ENCODE data around the gene ILF3. TPM values are rescaled to one million over a fixed set of nuclear protein-coding genes. Genes with fewer than 3 reads are reported as not detected.

The ILF3 gene
- total and polyA plus RNA-seq, 2 of the 13 experiments (the other 11 are each of a cell fraction or from before 2014, with no cell fraction given): 120 to 173 TPM

GRCh38 chr19:10699650-10700335, 45.6 kb downstream of the ILF3 start:
- in situ Hi-C loops (cut with HindIII; ENCODE audit: extremely low pct_ligation_motif_present, low pct_unique_long_range_greater_than_20kb): no loop called here
- TF ChIP-seq ZMYM3 (CRISPR knock-in tag; IDR thresholded peaks at IDR 0.05) (peak; percentile 54), SMC3 (IDR thresholded peaks at IDR 0.05; ENCODE audit: low read length) (0 out of 2 replicates have a peak, but pooled peaks have one; percentile 4), CTCF (CRISPR knock-in tag; IDR thresholded peaks at IDR 0.05) (peak; percentile 65), MIER2 (CRISPR knock-in tag; IDR thresholded peaks at IDR 0.05) (peak; percentile 22; the same call in 1 of the 2 replicates), RAD21 (CRISPR knock-in tag; IDR thresholded peaks at IDR 0.05) (peak; percentile 50; the same call in 1 of the 2 replicates), ATF3 (CRISPR knock-in tag; IDR thresholded peaks at IDR 0.05) (no peak), STAG1 (CRISPR knock-in tag; IDR thresholded peaks at IDR 0.05) (peak; percentile 79), U2AF2 (IDR thresholded peaks at IDR 0.05; ENCODE audit: low read depth, low read length) (peak; percentile 53; the same call in 1 of the 2 replicates), FOXA1 (IDR thresholded peaks at IDR 0.05) (no peak), FOXA1 (CRISPR knock-in tag; IDR thresholded peaks at IDR 0.05) (peak; percentile 23; the same call in 1 of the 2 replicates), MEIS2 (CRISPR knock-in tag; IDR thresholded peaks at IDR 0.05) (no peak), ZBTB7B (CRISPR knock-in tag; IDR thresholded peaks at IDR 0.05) (no peak), NFRKB (IDR thresholded peaks at IDR 0.05) (no peak)
- TF ChIP-seq, protein P1, sequence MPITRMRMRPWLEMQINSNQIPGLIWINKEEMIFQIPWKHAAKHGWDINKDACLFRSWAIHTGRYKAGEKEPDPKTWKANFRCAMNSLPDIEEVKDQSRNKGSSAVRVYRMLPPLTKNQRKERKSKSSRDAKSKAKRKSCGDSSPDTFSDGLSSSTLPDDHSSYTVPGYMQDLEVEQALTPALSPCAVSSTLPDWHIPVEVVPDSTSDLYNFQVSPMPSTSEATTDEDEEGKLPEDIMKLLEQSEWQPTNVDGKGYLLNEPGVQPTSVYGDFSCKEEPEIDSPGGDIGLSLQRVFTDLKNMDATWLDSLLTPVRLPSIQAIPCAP (CRISPR knock-in tag; IDR thresholded peaks at IDR 0.05; ENCODE audit: low read depth): no peak
- H4K20me1 ChIP-seq (ENCODE audit: insufficient read depth, low read length): peaks cover 6% of the 10 kb centered on the region; the same call in 1 of the 2 replicates
- no peaks in the 10 kb centered on the region for H3K79me2 ChIP-seq (ENCODE audit: insufficient read depth, low read length)
- no peak overlapping the region for H2AFZ ChIP-seq (ENCODE audit: low read length)
- intact Hi-C loops (cut with micrococcal nuclease; ENCODE audit: unreplicated experiment): loop anchor here (1.0 to 5.0 kb wide), 2 partner anchors 118 to 227 kb away; no protein-coding TSS in a partner anchor
- peaks cover 12% of the 10 kb centered on the region for H3K4me1 ChIP-seq (ENCODE audit: insufficient read depth, low read length)
- H3K4me2 ChIP-seq (ENCODE audit: low read depth, low read length): no peak overlapping the region
- H3K9ac ChIP-seq (ENCODE audit: insufficient read depth, low read depth, low read length): no peak overlapping the region
- no peak overlapping the region for H3K27ac ChIP-seq (ENCODE audit: extremely low read length, insufficient read depth, low read length)
- FAIRE-seq (no peak), ATAC-seq (no peak), DNase-seq (ENCODE audit: low spot score) (peak; percentile 35)
- H3K4me3 ChIP-seq (replicated peaks in 1 of 3; ENCODE audit: insufficient read depth in 1 of 3, low read depth in 2 of 3, low read length in 3 of 3): no peak overlapping the region
- BruUV-seq (replicated peaks): no TSS peak
- no peaks in the 10 kb centered on the region for H3K9me3 ChIP-seq (ENCODE audit: low read length)
- ChIA-PET CTCF (ENCODE audit: low intra/inter-chr PET ratio, low total read pairs) (interaction anchor here (0.7 to 1.9 kb wide), 4 partner anchors 119 to 189 kb away, joined by 3 to 13 read pairs (median 4); no protein-coding TSS in a partner anchor), POLR2A (interaction anchor here (1.1 kb wide), 2 partner anchors 119 to 189 kb away, joined by 3 to 9 read pairs; no protein-coding TSS in a partner anchor)
- WGBS (ENCODE audit: low lambda C conversion rate): 27% methylated on average over 15 of the region's 15 CpGs
- H3K36me3 ChIP-seq (replicated peaks in 1 of 2; ENCODE audit: control insufficient read depth in 1 of 2, insufficient read depth in 2 of 2, low read length in 2 of 2): no peaks in the 10 kb centered on the region
- peaks cover 0 to 3% of the 10 kb centered on the region in 2 experiments; a peak in 2 of 5 replicates for H3K27me3 ChIP-seq (ENCODE audit: control insufficient read depth in 1 of 2, insufficient read depth in 2 of 2, low read length in 2 of 2)

Measured in HepG2 (cell line).